22Rv1 (cell line): Measurements from ENCODE around the gene ENTPD2.

Source experiments
- H3K27ac ChIP-seq: fragments of 450-650 bp; 2 replicates; pipeline ENCODE4 v1.5.1; 2017
- ZFX ChIP-seq: fragments of 450-650 bp; IDR thresholded peaks from 2 replicates; pipeline ENCODE4 v1.6.1; 2017; ENCODE audit warnings: antibody characterized with exemption, borderline replicate concordance
- TF ChIP-seq, protein P1 (sequence below): fragments of 450-650 bp; IDR thresholded peaks from 2 replicates; pipeline ENCODE4 v1.5.1; 2017; ENCODE audit warnings: mild to moderate bottlenecking

Gene ENTPD2

DNA sequence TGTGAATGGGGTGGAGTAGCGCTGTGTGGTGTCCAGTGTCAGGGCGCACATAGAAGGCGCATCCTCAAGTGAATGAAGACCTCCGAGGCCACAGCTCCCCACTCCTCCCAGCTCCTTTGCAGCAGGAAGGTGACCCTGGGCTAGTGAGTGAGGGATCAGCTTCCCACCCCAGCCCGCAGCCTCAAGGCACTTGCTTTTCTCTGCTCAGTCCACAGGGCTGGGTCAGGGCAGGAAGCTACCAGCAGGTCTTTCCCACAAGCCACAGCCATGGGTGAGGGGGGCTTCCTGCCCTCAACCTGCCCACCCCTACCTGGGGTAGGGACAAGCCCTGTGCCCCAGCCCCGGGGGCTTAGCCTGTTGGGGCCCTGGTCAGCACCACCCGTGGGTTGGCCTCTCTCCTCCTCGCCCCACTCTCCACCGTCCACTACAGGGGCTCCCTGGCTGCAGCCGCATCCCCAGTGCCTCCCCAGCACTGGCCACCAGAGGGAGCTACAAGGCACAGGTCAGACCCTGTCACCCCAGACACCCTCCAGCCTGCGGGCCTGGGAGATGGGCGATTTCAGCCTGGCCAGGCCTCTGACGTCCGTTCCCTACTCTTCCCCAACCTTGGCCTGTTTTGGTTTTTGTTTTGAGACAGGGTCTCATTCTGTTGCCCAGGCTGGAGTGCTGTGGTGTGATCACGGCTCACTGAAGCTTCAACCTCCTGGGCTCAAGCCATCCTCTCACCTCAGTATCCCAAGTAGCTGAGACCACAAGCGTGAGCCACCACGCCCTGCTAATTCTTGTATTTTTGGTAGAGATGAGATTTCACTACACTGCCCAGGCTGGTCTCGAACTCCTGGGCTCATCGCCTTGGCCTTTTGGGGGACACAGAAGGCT is 24.6 kb downstream of the ENTPD2 start:
- peak overlapping the region; percentile 91 for H3K27ac ChIP-seq
- TF ChIP-seq, protein P1, sequence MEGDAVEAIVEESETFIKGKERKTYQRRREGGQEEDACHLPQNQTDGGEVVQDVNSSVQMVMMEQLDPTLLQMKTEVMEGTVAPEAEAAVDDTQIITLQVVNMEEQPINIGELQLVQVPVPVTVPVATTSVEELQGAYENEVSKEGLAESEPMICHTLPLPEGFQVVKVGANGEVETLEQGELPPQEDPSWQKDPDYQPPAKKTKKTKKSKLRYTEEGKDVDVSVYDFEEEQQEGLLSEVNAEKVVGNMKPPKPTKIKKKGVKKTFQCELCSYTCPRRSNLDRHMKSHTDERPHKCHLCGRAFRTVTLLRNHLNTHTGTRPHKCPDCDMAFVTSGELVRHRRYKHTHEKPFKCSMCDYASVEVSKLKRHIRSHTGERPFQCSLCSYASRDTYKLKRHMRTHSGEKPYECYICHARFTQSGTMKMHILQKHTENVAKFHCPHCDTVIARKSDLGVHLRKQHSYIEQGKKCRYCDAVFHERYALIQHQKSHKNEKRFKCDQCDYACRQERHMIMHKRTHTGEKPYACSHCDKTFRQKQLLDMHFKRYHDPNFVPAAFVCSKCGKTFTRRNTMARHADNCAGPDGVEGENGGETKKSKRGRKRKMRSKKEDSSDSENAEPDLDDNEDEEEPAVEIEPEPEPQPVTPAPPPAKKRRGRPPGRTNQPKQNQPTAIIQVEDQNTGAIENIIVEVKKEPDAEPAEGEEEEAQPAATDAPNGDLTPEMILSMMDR: peak; percentile 93
- TF ChIP-seq ZFX: no peak

- TF ChIP-seq, protein P1: peak; percentile 73
- no peak for TF ChIP-seq ZFX
- H3K27ac ChIP-seq: peak overlapping the region; percentile 91
Measured at GRCh38 chr9:137028263-137029057, 25.4 kb downstream of the ENTPD2 start.

- TF ChIP-seq, protein P1: no peak
- no peak for TF ChIP-seq ZFX
- H3K27ac ChIP-seq: peak within 1 kb of the TSS; percentile 91
Measured at GRCh38 chr9:137027369-137028262, 26.2 kb downstream of the ENTPD2 start, which contains the start of gene ABCA2. TSS of gene ABCA2 (minus strand) at chr9:137028237. CDS start at chr9:137028140, 97 bp downstream.

DNA sequence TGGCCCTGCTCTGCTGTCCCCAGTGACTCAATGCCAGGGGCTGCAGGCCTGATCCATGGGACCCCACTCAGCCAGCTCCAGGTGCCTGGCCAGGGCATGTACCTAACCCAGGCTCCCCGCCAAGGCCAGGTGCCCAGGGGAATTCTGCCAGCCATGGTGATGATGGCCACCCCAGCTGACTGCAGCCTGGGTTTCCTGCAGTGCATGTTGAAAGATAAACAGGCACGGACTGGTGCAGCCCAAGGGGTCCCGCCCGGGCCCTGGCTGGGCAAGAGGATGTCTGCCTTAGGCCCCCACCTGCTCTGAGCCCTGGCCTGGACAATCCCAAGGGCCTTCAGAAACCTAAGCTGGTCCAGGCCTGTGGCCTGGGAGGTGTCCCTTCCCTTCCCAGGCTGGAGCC is 27.0 kb downstream of the ENTPD2 start:
- TF ChIP-seq, protein P1: no peak
- no peak for TF ChIP-seq ZFX
- H3K27ac ChIP-seq: peak overlapping the region; percentile 91

GRCh38 chr9:137026384-137026783 is 27.5 kb downstream of the ENTPD2 start:
- peak overlapping the region; percentile 91 for H3K27ac ChIP-seq
- TF ChIP-seq, protein P1: no peak
- no peak for TF ChIP-seq ZFX

DNA sequence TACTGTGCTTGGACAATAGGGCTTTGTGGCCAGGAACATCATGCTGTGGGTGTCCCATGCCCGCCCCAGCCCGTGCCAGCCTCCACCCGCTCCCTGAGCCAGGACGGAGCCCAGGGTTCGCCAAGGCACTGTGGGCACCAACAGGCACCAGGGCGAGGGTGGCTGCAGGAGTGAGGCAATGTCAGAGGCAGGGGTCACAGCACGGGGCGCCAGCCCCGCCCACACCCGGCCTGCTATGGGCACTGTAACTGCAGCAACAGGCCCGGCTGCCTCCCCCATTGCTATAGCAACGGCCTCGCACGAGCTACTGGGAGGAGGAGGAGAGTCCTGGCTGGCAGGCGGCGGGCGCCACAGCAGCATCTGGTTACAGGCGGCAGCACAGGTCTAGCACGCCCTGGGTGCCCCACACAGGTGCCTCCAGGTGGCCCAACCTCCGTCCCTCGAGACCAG is 28.3 kb downstream of the ENTPD2 start:
- TF ChIP-seq ZFX: no peak
- TF ChIP-seq, protein P1: peak; percentile 55
- H3K27ac ChIP-seq: peak overlapping the region; percentile 91
